NCI-H1930 (cell line): Measurements from ENCODE around the gene ATP13A2.
"Not testable (repeated sequence)": the region's sequence is repeated elsewhere in the genome, so short reads cannot be mapped to it uniquely, and the experiment has no call there.

ENCODE experiments used
- DNase-seq, 2 experiments: peaks; one replicate each; lab custom pipeline; 2025; lab: John Stamatoyannopoulos, UW

The ATP13A2 gene

DNA sequence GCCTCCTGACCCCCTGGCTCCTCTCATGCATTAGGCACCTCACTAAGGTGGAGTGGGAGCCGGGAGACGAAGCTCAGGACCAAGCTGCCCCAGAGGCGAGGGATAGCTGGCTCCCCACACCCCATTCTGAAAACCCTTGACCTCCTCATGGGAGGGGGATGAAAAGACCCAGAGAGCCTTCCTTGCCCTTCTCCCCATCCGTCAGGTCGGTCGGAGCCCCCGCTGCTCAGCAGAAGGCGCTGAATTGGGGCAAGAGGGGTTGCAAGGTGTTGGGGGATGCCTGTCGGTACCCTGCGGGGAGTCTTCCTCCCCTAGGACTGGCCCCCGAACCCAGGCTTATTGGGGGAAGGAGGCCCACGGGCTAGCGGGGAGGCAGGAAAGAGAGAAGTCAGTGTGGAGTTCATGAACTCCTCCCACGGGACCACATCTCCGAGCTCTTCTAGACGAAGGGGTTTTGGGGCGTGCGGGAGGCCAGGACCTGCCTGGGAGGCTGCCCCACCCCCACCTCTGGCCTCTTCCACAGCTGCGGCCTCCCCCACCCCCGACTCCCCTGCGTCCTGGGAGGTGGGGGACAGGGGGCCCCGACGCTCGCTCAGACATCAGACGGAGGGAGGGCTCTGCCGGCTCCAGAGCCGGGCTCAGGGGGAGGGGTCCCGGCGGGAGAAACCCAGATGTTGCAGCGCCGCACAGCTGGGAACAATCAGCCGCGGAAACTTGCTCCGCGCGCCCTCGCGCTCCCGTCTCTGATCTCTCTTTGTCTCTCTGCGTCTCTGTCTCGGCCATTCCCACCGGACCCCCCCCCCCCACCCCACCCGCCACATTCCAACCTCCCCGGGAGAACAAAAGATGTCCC, 32.0 kb downstream of the ATP13A2 start:
- DNase-seq = no peak

DNA sequence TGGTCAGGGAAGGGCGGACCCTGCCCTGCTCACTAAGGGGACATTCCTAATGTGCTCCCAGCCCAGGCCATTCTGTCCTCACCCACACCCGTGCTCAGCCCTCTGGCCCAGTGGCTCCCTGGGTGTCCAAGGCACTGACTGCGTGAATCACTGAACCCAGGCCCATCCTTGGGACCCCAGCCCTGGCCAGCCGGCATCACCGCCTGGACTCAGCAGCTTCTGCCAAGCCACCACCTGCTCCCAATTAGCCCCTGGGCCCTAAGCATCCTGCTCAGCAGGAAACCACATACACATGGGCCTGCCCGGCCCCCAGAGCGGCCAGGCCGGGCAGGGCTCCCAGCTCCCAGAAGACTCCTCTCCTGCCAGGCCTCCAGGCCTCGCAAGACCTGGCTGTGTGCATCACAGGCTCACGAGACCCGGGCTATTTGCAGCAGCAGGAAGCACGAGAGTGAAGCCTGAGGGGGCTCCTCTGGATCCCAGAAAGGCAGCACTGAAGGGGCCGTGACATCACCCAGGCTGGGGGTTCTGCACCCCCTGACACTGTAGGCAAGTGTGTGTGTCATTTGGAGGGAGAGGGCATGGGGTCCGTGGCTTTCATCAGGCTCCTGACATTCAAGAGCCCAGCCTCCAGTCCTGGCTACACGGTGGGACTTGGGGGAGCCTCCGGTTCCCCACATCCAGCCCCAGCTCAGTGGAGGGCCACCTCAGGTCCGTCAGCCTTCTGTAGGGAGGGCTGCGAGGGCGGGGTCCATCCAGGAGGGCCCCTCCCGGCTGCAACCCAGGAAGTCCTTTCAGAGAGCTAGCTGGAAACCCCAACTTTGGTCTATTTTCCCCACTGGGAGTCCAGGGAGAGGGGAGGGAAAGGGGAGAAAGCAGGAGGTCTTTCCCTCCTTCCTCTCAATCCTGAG, 32.9 kb downstream of the ATP13A2 start:
- no peak for DNase-seq

DNA sequence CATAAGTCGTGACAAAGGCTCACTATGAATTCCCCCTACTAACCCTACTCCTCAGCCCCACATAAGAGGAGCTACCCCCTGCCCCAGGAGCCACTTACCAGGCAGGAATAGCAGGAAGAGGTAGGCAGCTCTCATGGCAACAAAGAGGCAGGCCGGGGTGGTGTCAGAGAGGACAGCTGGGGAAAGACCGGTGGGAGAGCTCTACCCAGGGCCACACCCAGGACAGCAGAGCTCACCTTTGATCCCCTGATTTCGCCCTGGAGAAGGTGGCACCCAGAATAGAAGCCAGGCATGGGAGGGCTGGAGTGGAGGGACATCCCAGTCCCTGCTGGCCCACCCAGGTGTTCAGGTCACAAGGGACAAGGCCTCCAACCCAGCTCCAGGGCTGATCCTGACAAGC, 33.6 kb downstream of the ATP13A2 start:
- no peak for DNase-seq

DNA sequence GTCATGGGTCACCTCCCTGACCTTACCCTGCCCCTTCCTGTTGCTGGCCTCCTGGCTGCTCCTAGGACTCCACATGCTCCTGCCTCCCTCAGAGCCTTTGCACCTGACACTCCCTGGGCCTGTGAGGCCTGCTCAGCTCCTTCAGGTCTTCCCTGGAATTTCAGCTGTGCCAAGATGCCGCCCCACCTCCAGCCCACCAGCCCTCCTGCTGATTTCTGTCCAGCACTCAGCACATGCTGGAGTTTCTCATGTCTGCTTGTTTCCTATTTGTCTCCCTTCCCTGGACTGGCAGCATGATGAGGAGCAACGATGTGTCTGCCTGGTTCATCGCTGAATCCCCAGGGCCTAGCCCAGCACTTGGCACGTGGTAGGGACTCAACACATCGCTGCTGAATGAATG, 34.4 kb downstream of the ATP13A2 start:
- no peak for DNase-seq

DNA sequence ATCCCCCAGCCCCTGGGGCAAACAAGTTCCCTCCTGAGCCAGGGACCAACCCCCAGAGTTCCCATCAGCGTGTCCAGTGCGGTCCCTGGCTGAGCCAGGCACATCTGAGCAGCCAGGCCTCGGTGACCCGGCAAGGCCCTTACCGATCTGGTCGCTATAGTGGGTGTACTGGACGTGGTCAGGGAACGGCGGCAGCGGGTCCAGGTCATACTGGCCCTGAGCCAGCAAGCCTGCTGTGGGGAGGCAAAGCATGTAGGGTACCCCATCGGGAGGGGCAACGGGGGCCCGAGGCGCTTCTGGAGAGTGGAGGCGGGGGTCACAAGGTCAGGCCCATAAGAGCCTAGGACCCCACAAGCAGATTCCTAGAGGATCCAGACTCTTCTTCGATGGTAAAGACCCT, 34.8 kb downstream of the ATP13A2 start:
- DNase-seq = no peak

DNA sequence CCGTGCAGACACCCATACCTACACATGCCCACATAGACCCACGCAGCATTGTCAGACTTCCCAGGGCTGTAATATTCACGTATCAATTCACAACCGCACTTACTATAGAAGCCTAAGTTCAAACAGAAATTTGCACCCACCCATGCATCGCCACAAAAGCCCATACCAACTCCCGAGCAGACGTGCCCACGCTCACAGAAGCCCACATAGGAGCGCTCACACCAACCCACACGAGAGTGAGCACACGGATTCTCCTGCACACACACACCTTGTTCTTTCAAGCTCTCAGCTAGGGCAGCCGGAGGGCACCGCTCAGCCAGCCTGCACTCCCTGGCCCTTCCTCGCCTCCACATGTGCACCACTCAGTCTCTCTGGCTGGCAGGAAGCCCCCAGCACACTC, 35.9 kb downstream of the ATP13A2 start:
- DNase-seq = no peak

DNA sequence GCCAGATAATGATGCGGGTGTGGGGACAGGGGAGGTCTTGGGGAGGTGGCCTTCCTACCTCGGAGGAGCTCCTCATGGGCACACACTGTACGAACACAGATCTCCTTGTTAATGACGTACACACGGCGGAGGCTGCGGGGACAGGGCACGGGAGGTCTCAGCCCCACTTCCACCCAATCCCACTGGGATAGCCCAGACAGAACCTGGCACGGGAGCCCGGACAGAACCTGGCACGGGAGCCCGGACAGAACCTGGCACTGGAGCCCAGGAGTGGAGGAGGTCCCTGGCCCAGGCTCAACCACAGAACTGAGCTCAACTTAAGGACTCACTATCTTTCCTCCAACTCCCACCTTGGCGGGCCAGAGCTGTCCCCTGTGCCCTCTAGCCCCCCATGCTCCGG, 36.5 kb downstream of the ATP13A2 start:
- no peak for DNase-seq

DNA sequence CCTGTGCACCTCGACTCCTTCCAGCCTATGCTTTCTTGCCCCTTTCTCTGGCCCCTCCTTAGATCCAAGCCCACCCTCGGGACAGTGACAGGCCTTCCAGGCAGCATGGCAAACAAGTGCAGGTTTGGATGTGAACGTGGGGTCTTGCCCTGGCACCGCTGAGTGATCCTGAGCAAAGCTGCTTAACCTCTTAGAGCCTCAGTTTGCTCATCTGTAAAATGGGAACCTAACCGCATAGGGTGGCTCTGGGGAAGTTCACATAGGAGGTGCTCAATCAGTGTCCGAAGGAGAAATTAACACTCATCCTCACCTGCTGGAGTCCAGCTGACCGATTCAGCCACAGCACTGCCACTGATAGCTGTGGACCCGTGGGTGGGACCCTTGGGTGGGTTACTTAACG, 38.5 kb downstream of the ATP13A2 start:
- no peak for DNase-seq

DNA sequence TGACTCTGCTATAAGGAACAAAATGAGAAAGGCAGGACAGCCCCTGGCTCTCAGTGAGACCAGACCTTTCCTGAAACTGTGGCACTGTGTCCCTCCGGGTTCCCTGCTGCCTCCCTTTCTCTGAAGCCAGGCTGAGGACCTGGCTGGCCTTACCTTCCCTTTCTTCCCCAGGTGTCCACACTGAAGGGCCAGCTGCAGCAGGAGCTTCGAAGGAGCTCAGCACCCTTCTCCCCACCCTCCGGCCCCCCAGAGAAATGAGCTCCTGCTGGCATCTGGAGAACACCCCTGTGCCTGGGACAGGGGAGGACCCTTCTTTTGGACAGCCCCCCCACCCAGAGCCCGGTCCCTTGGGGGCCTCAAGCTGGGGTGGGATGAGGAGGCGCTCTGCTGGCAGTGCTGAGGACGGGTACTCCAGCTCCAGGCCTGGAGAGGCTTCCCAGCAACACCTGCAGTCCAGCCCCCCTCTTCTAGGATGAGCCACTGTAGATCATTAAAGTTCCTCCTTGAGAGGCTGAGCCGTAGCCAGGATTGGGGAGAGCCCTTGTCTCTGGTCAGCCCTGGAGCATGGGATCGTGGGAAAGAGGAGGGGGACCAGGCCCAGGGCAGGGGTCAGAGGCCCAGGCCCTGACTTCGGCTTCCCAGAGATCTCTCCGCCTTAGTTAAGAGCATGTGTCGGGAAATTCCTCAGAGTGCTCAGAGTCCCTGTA, 39.4 kb downstream of the ATP13A2 start:
- DNase-seq = no peak

DNA sequence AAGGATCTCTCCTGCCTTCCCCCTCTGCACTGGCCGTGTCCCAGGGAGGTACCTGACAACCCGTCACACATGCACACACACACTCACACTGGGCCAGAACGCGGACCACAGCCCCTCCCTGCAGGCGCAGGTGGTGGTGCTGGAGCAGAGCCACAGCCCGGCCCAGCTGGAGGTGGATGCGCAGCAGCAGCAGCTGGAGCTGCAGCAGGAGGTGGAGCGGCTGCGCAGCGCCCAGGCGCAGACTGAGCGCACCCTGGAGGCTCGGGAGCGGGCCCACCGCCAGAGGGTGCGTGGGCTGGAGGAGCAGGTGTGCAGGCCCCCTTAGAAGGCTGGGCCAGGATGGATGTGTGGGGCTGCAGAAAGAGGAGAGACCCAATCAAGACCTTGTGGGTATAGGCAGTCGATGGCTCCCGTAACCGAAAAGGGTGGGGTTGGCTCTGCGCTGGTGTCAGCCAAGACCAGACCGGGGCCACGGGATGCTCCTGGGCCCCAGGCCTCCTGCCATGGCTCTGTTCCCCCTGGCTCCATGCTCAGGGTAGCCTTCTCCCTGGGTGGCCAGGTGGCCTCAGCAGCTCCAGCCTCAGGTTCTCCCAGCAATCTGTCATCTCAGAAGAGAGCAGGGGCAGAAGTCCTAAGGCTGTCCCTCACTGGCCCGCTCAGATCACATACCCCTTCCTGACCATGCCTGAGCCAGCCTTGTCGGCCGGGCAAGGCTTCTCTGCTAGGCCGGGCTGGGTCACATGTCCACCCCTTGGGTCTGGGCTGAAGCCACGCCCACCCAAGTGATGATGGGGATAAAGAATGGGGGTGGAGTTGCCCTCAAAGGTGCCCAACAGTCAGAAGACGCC, 40.2 kb downstream of the ATP13A2 start:
- no peak for DNase-seq

DNA sequence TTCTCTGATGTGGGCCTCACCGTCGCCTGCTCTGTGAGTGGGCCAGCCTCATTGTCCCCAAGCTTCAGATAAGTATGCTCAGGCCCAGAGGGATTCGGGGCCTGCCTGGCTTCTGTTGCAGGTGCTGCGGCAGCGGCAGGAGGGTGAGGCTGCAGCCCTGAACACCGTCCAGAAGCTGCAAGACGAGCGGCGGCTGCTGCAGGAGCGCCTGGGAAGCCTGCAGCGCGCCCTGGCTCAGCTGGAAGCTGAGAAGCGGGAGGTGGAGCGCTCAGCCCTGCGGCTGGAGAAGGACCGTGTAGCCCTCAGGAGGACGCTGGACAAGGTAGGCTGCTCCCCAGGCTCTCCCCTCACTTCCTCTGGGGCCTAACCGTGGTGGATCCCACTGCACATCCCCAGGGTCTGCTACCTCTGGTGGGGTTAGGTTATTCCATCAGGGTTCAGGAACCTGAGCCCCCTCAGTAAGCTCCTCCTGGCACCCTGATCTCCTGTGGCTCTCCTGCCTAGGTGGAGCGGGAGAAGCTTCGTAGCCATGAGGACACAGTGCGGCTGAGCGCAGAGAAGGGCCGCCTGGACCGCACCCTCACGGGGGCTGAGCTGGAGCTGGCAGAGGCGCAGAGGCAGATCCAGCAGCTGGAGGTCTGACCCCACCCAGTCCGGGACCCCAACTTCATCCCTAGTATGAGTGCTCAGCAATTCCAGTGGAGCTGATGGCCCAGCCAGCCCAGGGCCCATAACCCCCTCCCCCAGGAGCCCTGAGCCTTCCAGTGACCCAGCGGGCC, 41.4 kb downstream of the ATP13A2 start:
- DNase-seq = no peak

DNA sequence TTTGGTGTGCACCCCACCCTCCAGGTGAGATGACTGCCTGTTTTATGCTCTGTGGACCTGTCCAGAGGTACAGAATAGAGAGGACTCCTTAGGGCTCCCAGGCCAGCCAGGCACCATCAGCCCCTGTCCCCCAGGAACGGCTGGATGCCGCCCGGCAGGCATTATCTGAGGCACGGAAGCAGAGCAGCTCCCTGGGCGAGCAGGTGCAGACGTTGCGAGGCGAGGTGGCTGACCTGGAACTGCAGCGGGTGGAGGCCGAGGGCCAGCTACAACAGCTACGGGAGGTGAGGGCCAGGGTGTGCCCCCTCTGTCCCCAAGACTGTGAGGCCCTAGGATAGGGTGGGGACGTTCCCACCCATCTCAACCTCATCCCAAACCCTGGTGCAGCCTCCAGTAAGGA, 42.1 kb downstream of the ATP13A2 start:
- DNase-seq = no peak

DNA sequence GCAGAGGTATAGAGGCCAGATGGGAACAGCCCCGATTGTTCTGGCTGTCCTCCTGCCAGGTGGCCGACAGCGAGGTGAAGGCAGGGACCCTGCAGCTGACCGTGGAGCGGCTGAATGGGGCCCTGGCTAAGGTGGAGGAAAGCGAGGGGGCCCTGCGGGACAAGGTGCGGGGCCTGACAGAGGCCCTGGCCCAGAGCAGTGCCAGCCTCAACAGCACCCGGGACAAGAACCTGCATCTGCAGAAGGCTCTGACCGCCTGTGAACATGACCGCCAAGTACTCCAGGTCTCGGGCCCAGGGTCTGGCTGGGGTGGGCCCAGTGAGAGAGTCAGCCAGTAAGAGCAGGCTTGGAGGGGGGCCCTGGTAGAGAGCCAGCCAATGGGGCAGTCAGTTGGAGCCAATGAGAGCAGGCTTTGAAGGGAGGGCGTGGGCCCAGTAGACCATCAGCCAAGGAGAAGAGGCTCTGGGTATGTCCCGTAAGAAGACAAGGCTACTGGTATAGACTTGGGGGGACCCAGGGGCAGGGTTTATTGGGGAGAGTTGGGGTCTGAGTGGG, 42.6 kb downstream of the ATP13A2 start:
- no peak for DNase-seq

DNA sequence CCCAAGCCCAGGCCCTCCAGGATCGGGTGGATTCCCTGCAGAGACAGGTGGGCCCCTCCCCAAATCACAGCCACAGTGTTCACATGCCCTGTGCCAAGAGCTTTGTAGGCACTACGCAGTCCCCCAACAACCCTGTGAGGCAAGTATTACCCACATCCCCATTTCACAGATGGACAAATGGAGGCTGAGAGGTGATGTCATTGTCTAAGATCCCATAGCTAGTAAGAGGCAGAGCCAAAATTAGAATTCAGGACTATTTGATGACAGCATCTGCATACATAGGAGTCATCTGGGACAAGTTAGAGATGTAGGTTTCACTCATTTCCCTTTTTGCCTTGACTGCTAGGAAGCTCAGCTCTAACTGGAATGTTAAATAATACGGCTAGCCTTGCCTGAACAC, 43.4 kb downstream of the ATP13A2 start:
- no peak for DNase-seq

DNA sequence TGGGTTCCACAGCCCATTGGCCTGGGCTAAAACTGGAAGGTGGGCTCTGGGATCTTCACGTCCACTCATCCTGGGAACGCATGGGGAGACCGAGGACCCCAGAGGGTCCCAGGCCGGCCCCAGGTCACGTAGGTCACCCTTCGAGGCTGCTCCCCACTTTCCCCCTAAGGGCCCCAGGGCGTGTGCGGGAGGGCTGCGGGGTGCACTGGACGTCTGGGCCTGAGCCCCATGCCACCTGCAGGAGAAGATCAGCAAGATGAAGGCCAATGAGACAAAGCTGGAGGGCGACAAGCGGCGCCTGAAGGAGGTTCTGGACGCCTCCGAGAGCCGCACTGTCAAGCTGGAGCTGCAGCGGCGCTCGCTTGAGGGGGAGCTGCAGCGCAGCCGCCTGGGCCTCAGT, 43.8 kb downstream of the ATP13A2 start:
- no peak for DNase-seq

DNA sequence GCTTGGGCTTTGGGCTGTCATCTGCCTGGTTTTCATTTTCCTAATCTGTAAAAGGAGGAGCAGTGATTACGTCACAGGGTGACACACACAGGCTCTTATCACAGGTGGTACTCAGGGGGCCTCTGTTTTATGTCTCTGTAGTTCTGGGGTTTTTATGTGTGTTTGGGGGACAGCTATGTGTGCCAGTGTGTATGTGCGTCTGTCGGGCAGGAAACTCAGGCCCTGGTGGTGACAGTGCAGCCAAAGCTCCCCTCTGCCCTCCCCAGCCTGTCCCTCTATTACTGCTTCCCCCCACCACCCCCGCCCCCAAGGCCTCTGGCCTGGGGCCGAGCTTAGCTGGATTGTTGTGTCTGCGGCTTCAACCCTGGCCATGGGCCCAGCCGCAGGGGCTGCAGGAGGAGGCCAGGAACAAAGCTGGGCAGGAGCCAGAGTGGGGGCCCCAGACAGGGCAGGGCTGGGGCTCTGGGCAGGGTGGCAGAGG, 44.6 kb downstream of the ATP13A2 start:
- DNase-seq = no peak

DNA sequence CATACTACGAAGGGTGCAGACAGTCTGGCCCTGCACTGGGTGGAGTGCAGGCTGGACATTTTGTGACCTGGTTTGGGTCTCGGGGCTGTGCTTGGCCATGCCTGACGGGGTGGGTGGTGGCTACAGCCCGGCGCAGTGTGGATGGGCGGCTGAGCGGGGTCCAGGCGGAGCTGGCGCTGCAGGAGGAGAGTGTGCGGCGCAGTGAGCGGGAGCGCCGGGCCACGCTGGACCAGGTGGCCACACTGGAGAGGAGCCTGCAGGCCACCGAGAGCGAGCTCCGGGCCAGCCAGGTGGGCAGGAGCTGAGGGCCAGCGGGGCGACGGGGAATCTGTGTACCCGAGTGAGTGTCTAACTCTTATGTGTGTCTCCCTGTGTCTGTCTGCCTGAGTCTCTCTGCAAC, 45.4 kb downstream of the ATP13A2 start:
- DNase-seq = no peak

DNA sequence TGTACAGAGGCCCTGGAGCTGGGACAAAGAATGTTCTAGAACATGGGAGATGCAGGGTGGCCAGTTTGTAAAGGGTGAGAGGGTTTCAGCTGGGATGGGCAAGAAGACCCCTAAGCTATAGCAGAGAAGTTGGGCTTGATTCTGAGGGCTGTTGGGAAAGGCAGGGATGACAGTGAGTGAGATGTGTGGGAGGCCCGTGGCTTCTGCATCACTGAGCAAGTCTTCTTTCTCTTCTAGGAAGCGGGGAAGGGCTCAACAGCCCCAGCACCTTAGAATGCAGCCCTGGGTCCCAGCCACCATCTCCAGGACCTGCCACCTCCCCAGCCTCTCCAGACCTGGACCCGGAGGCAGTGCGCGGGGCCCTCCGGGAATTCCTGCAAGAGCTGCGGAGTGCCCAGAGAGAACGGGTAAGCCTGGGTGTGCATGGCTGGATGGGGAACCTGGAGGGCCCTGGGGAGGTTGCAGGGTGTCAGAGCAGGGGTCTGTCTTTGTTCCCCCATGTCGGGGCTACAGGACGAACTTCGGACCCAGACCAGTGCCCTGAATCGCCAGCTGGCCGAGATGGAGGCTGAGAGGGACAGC, 46.2 kb downstream of the ATP13A2 start:
- no peak for DNase-seq

DNA sequence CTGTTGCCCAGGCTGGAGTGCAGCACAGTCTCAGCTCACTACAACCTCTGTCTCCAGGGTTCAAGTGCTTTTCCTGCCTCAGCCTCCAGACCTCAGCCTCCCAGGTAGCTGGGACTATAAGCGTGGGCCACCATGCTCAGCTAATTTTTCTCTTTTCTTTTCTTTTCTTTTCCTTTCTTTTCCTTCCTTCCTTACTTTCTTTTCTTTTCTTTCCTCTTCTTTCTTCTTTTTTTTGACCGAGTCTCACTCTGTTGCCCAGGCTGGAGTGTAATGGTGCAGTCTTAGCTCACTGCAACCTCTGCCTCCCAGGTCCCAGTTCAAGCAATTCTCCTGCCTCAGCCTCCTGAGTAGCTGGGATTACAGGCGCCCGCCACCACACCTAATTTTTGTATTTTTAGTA, 47.6 kb downstream of the ATP13A2 start:
- DNase-seq = not testable (repeated sequence)
